Spleen (tissue), 13 donors: ENCODE results near the gene B2M. TPM values are rescaled to one million over a fixed set of nuclear protein-coding genes. Genes with fewer than 3 reads are reported as not detected.

ENCODE experiments used
- DNase-seq: peaks from one replicate; pipeline ENCODE4 v3.0.0-alpha.2; 2020
- H3K27ac ChIP-seq, 8 donors: fragments of 200-600 bp; sonication (generic) in 7 of 8; 1 replicate in 4 of 8; 2 replicates in 4 of 8; pipeline versions ENCODE4 v1.5.0 to v1.8.0; 2016 to 2021; ENCODE audit warnings: inconsistent platforms in 4 of 8, mild to moderate bottlenecking in 4 of 8, moderate library complexity in 1 of 8
- H3K27me3 ChIP-seq, 7 donors: fragments of 200-600 bp; sonication (generic) in 6 of 7; replicated peaks in 1 of 7; 1 replicate in 4 of 7; 2 replicates in 3 of 7; pipeline versions ENCODE4 v1.5.0 to v1.8.0; 2016 to 2021; ENCODE audit warnings: inconsistent platforms in 3 of 7, mild to moderate bottlenecking in 1 of 7
- H3K36me3 ChIP-seq, 6 donors: fragments of 200-600 bp; sonication (generic) in 5 of 6; 1 replicate in 4 of 6; 2 replicates in 2 of 6; pipeline versions ENCODE4 v1.5.0 to v1.8.0; 2016 to 2021; ENCODE audit warnings: inconsistent platforms in 2 of 6
- H3K4me1 ChIP-seq, 6 donors: fragments of 200-600 bp; sonication (generic) in 5 of 6; 1 replicate in 3 of 6; 2 replicates in 3 of 6; pipeline versions ENCODE4 v1.5.0 to v1.8.0; 2016 to 2021; ENCODE audit warnings: inconsistent platforms in 3 of 6
- H3K4me3 ChIP-seq, 8 donors: fragments of 200-600 bp; sonication (generic) in 7 of 8; 1 replicate in 4 of 8; 2 replicates in 4 of 8; pipeline versions ENCODE4 v1.5.0 to v1.8.0; 2016 to 2021; ENCODE audit warnings: inconsistent platforms in 4 of 8, mild to moderate bottlenecking in 4 of 8, moderate library complexity in 2 of 8
- H3K9me3 ChIP-seq, 8 donors: fragments of 200-600 bp; sonication (generic) in 7 of 8; 1 replicate in 4 of 8; 2 replicates in 4 of 8; pipeline versions ENCODE4 v1.5.0 to v1.8.0; 2016 to 2021; ENCODE audit warnings: inconsistent platforms in 4 of 8
- CTCF ChIP-seq, 11 experiments: fragments of 200-600 bp in 7 of 11; fragments of 450-650 bp in 4 of 11; sonication (generic) in 4 of 11; IDR thresholded peaks in 8 of 11; conservative IDR thresholded peaks in 3 of 11; 1 replicate in 7 of 11; 2 replicates in 4 of 11; pipeline versions ENCODE4 v1.4.0 to v1.8.0; 2016 to 2021; ENCODE audit warnings: antibody characterized with exemption in 11 of 11, inconsistent platforms in 4 of 11, mild to moderate bottlenecking in 1 of 11
- POLR2A ChIP-seq, 3 donors: fragments of 450-650 bp; IDR thresholded peaks; one replicate each; pipeline ENCODE4 v1.5.1; 2017; ENCODE audit warnings: antibody characterized with exemption in 3 of 3, mild to moderate bottlenecking in 1 of 3
- POLR2AphosphoS5 ChIP-seq, 3 donors: sonication (generic); formaldehyde crosslinking; IDR thresholded peaks; one replicate each; pipeline ENCODE4 v1.5.1; 2017; ENCODE audit warnings: antibody characterized with exemption in 3 of 3
- WGBS, 5 donors: extraction: QIAGEN DNeasy Blood & Tissue Kit in 3 of 5; methylation state at CpG; one replicate each; pipeline versions ENCODE4 v1.1.5 to v1.1.7; 2013 to 2018; 5-methylcytosine and 5-hydroxymethylcytosine counted together
- intact Hi-C: fragments of 100-400 bp; cut with DNase I; formaldehyde crosslinking; loops from one replicate; pipeline ENCODE4 v1.15.0; 2023; ENCODE audit warnings: low total_unique reads
- long read RNA-seq, 2 donors: transcript quantifications; one replicate each; lab custom pipeline, GENCODE V29; 2026
- polyA plus RNA-seq, 3 donors: library from polyadenylated mRNA; stranded (reverse); fragments of 200-250 nt; gene quantifications; one replicate each; pipeline ENCODE4 v1.2.1, GENCODE V29; 2013
- total RNA-seq, 7 donors: library from RNA; depleted of rRNA in 3 of 7; stranded (reverse); fragments of >200 nt in 3 of 7; fragmentation: NEBNext Ultra II Directional in 4 of 7; extraction: Animal tissue kit (Norgen Biotek cat#: 25700) in 4 of 7; gene quantifications; one replicate each; pipeline versions ENCODE4 v1.1.0 to v1.2.1, GENCODE V29; 2016 to 2021
- donor health status: healthy with polysubstance abuse.
- donor health status: DM: no; HTN: no; CAD: no; lungs with moderate emphysema.
- donor health status: DM: no; HTN: no; CAD: no.
- donor health status: Bipolar disorder and iron deficiency.
- donor health status: healthy.
- donor health status: DM: no; HTN: no; CAD: no.
- donor health status: DM: yes; HTN: yes; CAD: no.

Gene B2M
- total RNA-seq (over 10,000 TPM in 1 of 7 donors, 1,000 to 10,000 TPM in 6; 5,238 to 10,333 (median 6,268) TPM), polyA plus RNA-seq (1,000 to 10,000 TPM; 3,969 to 5,676 (median 5,369) TPM)
- long read RNA-seq, donor 1, transcript B2M-213 (1 exons, 2,329 nt): minor isoform, 266 of 2,671 reads
- long read RNA-seq, donor 1, transcript B2M-208 (3 exons, 1,081 nt): minor isoform, 10 of 2,671 reads
- long read RNA-seq, donor 1, transcript B2M-214 (1 exons, 2,403 nt): minor isoform, 6 of 2,671 reads
- long read RNA-seq, donor 1, transcript B2M-204 (4 exons, 1,705 nt): major isoform, 2,095 of 2,671 reads
- long read RNA-seq, donor 1, partial matches to known transcripts: 216 of 2,671 reads
- long read RNA-seq, donor 1, other reads (novel, unspliced or antisense): 75 of 2,671 reads
- long read RNA-seq, donor 2, transcript B2M-213 (1 exons, 2,329 nt): minor isoform, 214 of 2,093 reads
- long read RNA-seq, donor 2, transcript B2M-208 (3 exons, 1,081 nt): minor isoform, 10 of 2,093 reads
- long read RNA-seq, donor 2, transcript B2M-204 (4 exons, 1,705 nt): major isoform, 1,663 of 2,093 reads
- long read RNA-seq, donor 2, partial matches to known transcripts: 142 of 2,093 reads
- long read RNA-seq, donor 2, other reads (novel, unspliced or antisense): 61 of 2,093 reads

DNA sequence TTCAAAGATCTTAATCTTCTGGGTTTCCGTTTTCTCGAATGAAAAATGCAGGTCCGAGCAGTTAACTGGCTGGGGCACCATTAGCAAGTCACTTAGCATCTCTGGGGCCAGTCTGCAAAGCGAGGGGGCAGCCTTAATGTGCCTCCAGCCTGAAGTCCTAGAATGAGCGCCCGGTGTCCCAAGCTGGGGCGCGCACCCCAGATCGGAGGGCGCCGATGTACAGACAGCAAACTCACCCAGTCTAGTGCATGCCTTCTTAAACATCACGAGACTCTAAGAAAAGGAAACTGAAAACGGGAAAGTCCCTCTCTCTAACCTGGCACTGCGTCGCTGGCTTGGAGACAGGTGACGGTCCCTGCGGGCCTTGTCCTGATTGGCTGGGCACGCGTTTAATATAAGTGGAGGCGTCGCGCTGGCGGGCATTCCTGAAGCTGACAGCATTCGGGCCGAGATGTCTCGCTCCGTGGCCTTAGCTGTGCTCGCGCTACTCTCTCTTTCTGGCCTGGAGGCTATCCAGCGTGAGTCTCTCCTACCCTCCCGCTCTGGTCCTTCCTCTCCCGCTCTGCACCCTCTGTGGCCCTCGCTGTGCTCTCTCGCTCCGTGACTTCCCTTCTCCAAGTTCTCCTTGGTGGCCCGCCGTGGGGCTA lies at the start of gene B2M, which contains the start of gene PATL2:
Gene B2M, plus strand, starts transcription at position 422 of the 647 bp plus-strand sequence. Its CDS starts 30 bp downstream, at position 452.
Gene PATL2, minus strand, starts transcription at position 228 of the 647 bp plus-strand sequence. CDS start 34,833 bp downstream, outside the sequence.
- peak; percentile 96 to 100 (median 99) for TF ChIP-seq POLR2A (IDR thresholded peaks at IDR 0.05)
- peak in 3 of 11 experiments; percentile 11 to 26 (median 16) for TF ChIP-seq CTCF (IDR thresholded peaks at IDR 0.05 in 8 of 11, conservative IDR thresholded peaks at IDR 0.05 in 3 of 11)
- TF ChIP-seq POLR2AphosphoS5 (IDR thresholded peaks at IDR 0.05): peak; percentile 100
- WGBS, 5 donors: 0 to 1% (median 0%) methylated on average over 20 to 37 of the region's 37 CpGs
- H3K4me3 ChIP-seq: peak within 1 kb of the TSS; percentile 68 to 96 (median 89)
- peak; percentile 96 for DNase-seq
- no peaks in the 10 kb centered on the region for H3K27me3 ChIP-seq
- no peaks in the 10 kb centered on the region for H3K9me3 ChIP-seq
- intact Hi-C loops: loop anchor here (5.0 kb wide), 1 partner anchor 44 kb away; no protein-coding TSS in a partner anchor
- H3K4me1 ChIP-seq: peaks cover 24 to 65% (median 43%) of the 10 kb centered on the region in 6 donors
- peak within 1 kb of the TSS; percentile 98 to 100 (median 100) for H3K27ac ChIP-seq
- peaks cover 5 to 58% (median 21%) of the 10 kb centered on the region in 6 donors for H3K36me3 ChIP-seq

GRCh38 chr15:44661576-44661975 lies 49.7 kb upstream of the B2M start:
- Histone ChIP-seq H3K4me3 (peak overlapping the region in 3 of 8 donors; percentile 82 to 96 (median 87)), H3K36me3 (peaks cover 0 to 40% (median 28%) of the 10 kb centered on the region in 6 donors), H3K27ac (peak overlapping the region in 7 of 8 donors; percentile 98 to 100 (median 100)), H3K4me1 (peaks cover 9 to 79% (median 57%) of the 10 kb centered on the region in 6 donors), H3K9me3 (no peaks in the 10 kb centered on the region), H3K27me3 (no peaks in the 10 kb centered on the region)
- intact Hi-C loops: loop anchor here (5.0 kb wide), 1 partner anchor 76 kb away; the partner anchor contains the start of gene TRIM69
- TF ChIP-seq POLR2A (IDR thresholded peaks at IDR 0.05) (no peak), CTCF (IDR thresholded peaks at IDR 0.05 in 8 of 11, conservative IDR thresholded peaks at IDR 0.05 in 3 of 11) (no peak), POLR2AphosphoS5 (IDR thresholded peaks at IDR 0.05) (no peak)
- DNase-seq: no peak

DNA sequence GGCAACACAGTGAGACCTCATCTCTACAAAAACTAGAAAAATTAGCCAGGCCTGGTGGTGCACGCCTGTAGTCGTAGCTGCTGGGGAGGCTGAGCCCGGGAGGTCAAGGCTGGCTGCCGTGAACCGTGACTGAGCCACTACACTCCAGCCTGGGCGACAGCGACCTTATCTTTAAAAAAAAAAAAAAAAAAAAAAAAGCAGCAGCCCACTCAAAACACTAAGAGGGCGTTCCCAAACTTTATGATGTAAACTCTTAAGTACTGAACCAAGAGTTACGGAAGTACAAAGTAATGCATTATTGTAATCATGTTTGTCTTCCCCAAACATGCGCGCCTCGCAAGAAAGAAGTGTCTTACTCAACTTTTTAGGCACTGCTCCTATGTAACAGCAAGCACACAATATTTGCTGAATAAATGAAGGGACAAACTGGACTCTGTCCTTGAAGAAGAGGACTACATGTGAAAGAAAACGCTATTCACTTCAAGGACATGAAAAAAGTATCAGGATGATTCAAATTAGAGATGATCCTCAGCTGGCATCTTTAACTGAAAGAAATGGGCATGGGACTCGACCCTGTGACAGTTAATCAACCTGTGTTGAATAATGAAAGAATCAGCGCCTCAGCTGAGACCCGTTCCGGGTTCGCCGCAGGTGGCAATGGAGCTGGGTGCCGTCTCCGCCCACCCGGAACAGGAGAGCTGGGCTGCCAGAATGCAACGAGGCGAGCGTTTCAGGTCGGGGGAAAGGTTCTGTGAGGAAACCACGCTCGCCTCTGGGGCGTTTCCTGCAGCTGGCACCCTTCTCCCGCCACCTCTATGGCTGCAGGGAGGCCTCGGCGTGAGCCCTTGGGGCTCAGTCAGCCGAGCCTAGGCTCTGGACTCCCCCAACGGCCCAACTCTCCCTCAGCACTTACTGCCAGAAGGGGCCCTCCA lies 48.6 kb upstream of the B2M start:
- intact Hi-C loops: loop anchor here (5.0 kb wide), 1 partner anchor 75 kb away; the partner anchor contains the start of gene TRIM69
- WGBS, 5 donors: 7 to 14% (median 8%) methylated on average over 25 to 34 of the region's 34 CpGs
- no peaks in the 10 kb centered on the region for H3K9me3 ChIP-seq
- peaks cover 15 to 90% (median 66%) of the 10 kb centered on the region in 6 donors for H3K4me1 ChIP-seq
- TF ChIP-seq CTCF (IDR thresholded peaks at IDR 0.05 in 8 of 11, conservative IDR thresholded peaks at IDR 0.05 in 3 of 11) (no peak), POLR2A (IDR thresholded peaks at IDR 0.05) (peak in 1 of 3 donors; percentile 21), POLR2AphosphoS5 (IDR thresholded peaks at IDR 0.05) (no peak)
- H3K4me3 ChIP-seq: peak overlapping the region; percentile 81 to 97 (median 90)
- H3K27ac ChIP-seq: peak overlapping the region; percentile 91 to 100 (median 100)
- H3K27me3 ChIP-seq: no peaks in the 10 kb centered on the region
- DNase-seq: peak; percentile 96
- H3K36me3 ChIP-seq: peaks cover 0 to 28% (median 21%) of the 10 kb centered on the region in 6 donors
